Measurements from ENCODE around the gene ERH. TPM values are rescaled to one million over a fixed set of nuclear protein-coding genes. Genes with fewer than 3 reads are reported as not detected.
A peak's percentile ranks its signal among the peaks of the same experiment; 100 is the strongest.

Gene ERH
- polyA plus RNA-seq, 1 experiment = 164 TPM

DNA sequence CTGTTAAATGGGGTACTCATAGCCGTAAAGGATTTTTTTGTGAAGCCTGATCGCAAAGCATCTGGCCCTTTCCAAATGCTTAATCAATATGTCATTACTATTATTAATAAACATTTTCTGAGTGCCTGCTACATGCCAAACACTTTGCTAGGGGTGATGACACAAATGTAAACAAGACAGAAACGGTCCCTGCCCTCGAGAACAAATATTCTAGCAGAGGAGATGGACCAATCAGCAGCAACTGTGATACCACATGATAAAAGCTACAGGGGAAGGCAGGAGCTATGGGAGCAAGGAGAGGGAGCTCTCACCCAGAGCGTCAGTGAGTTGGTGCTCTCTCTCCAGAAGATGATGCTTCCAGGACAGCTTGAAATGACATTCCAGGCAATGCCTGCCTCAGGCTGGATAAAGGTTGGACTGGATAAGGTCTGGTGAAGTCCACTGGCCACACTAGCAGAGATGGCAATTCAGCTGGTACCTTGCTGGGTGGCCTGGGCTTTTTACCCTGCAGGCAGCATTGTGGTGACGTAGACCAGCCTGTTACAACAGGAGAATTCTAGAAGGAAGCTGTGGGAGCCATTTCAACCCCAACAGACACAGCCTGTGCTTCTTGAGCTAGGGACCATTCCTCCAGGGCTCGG lies 41.1 kb downstream of the ERH start:
- Histone ChIP-seq H3K4me3 (ENCODE audit: low read depth, low read length) (no peak overlapping the region), H3K9me3 (ENCODE audit: control insufficient read depth, insufficient read depth, low read length) (no peaks in the 10 kb centered on the region; the same call in 1 of the 2 replicates), H3K27me3 (ENCODE audit: control insufficient read depth, insufficient read depth, low read length) (peaks cover 6% of the 10 kb centered on the region), H3K27ac (ENCODE audit: low read depth, low read length) (no peak overlapping the region)
- ChIA-PET POLR2A (no interaction called here), CTCF (interaction anchor here (0.9 kb wide), 2 partner anchors 114 to 115 kb away, joined by 3 to 4 read pairs; no protein-coding TSS in a partner anchor)
- DNase-seq (ENCODE audit: low read depth, low spot score) = no peak
- TF ChIP-seq, protein P1, sequence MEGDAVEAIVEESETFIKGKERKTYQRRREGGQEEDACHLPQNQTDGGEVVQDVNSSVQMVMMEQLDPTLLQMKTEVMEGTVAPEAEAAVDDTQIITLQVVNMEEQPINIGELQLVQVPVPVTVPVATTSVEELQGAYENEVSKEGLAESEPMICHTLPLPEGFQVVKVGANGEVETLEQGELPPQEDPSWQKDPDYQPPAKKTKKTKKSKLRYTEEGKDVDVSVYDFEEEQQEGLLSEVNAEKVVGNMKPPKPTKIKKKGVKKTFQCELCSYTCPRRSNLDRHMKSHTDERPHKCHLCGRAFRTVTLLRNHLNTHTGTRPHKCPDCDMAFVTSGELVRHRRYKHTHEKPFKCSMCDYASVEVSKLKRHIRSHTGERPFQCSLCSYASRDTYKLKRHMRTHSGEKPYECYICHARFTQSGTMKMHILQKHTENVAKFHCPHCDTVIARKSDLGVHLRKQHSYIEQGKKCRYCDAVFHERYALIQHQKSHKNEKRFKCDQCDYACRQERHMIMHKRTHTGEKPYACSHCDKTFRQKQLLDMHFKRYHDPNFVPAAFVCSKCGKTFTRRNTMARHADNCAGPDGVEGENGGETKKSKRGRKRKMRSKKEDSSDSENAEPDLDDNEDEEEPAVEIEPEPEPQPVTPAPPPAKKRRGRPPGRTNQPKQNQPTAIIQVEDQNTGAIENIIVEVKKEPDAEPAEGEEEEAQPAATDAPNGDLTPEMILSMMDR (IDR thresholded peaks at IDR 0.05; ENCODE audit: low read depth, low read length) = no peak

DNA sequence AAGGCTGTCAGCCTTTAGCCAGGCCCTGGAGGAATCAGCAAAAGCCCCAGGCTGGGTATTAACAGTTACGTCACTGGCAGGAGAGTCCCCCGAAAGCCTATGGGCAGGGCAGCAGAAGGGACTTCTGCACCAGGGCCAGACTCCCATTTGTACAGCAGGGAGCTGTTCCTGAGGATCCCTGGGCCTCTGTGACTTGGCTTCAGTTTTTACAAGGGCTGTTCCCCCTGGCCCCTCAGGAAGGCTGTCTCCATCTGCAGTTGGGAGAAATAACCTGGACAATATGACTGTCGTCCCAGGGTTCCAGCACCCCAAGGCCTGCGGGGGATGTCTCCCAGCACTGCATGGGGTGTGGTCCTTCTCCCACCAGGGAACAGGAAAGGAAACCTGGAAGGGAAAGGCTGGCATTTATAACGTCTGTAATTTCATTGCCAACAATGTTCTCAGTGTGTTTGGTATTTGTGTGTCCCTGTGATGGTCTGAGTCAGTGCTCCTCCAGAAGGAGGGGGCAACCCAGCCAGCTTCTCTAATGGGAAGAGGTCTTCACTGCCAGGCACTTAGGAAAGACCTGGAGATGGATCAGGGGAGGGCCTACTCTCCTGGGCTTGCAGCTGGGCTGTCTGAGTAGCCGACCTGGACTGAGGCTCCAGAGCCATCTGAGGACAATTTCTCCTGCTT lies 42.4 kb downstream of the ERH start:
- POLR2A ChIA-PET = no interaction called here
- TF ChIP-seq, protein P1 (IDR thresholded peaks at IDR 0.05; ENCODE audit: low read depth, low read length) = no peak
- Histone ChIP-seq H3K27me3 (ENCODE audit: control insufficient read depth, insufficient read depth, low read length) (peaks cover 16% of the 10 kb centered on the region), H3K9me3 (ENCODE audit: control insufficient read depth, insufficient read depth, low read length) (no peaks in the 10 kb centered on the region; the same call in 1 of the 2 replicates), H3K4me3 (ENCODE audit: low read depth, low read length) (no peak overlapping the region), H3K27ac (ENCODE audit: low read depth, low read length) (peak overlapping the region; percentile 39)
- DNase-seq (ENCODE audit: low read depth, low spot score) = no peak
- CTCF ChIA-PET = interaction anchor here (1.0 kb wide), 1 partner anchor 114 kb away, joined by 3 read pairs; no protein-coding TSS in a partner anchor

DNA sequence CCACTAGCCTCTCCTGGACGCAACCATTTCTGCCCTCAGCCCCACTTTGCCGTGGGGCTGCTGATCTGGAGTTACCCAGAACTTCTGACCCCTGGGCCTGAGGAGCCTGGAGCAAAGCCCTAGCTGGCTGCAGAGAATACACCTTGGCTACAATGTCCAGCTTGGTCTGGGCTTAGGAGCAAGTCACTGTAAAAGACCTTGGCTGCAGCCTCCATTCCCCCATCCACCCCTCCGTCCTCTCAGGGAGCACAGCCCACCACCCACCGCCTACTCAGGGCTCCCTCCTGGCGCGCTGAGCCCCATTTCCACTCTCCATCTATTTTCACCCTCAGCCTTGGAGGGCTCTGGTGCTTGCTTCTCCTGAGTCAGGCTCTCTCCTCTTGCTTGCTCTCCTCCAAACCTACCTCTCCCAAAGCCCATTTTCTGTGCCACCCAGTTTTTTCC lies 42.9 kb downstream of the ERH start:
- peak overlapping the region; percentile 39 for H3K27ac ChIP-seq (ENCODE audit: low read depth, low read length)
- CTCF ChIA-PET = interaction anchor here (0.8 kb wide), 1 partner anchor 112 kb away, joined by 3 read pairs; no protein-coding TSS in a partner anchor

DNA sequence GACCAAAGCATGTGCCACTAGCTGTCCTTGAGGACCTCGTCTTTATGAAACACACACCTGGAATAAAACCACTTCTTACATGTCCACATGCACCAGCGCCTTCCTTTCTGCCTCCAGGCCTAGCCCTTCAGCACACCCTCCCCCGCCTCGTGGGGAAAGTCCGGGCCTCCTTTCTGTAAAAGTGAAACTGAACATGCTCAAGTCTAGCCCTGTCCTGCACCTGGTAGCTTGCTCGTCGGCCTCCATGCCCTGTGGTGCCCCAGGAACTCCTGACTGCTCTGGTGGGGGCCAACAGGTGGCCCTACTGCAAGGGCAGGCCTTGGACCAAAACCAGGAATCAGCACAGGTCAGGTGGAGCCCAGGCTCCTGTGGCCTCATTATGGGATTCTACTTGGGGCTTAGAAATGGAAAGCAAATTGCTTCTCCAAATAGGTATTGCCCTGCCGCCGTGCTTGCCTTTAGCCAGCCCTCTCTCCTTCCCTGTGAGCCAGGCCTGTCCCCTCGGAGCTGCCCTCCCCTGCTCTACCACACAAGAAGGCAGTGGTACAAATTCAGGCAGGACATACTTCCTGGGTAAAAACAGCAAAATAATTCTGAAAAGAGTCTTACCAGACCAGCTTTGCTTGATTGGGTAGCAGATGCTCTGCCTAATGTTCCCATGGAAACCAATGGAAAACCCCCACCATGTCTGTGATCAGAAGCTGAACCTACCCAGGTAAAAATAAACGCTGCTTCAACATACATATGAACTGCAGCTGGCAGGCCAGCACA lies 43.5 kb downstream of the ERH start:
- no peak for DNase-seq (ENCODE audit: low read depth, low spot score)
- no peak overlapping the region for H3K4me3 ChIP-seq (ENCODE audit: low read depth, low read length)
- no peaks in the 10 kb centered on the region; the same call in 1 of the 2 replicates for H3K9me3 ChIP-seq (ENCODE audit: control insufficient read depth, insufficient read depth, low read length)
- ChIA-PET POLR2A (no interaction called here), CTCF (interaction anchor here (0.8 kb wide), 1 partner anchor 112 kb away, joined by 3 read pairs; no protein-coding TSS in a partner anchor)
- TF ChIP-seq, protein P1 (IDR thresholded peaks at IDR 0.05; ENCODE audit: low read depth, low read length) = no peak
- no peak overlapping the region for H3K27ac ChIP-seq (ENCODE audit: low read depth, low read length)
- peaks cover 20% of the 10 kb centered on the region for H3K27me3 ChIP-seq (ENCODE audit: control insufficient read depth, insufficient read depth, low read length)

More for the DNA sequence above, 42.9 kb downstream of the ERH start:
- DNase-seq (ENCODE audit: low read depth, low spot score) = no peak
- Histone ChIP-seq H3K4me3 (ENCODE audit: low read depth, low read length) (no peak overlapping the region), H3K27me3 (ENCODE audit: control insufficient read depth, insufficient read depth, low read length) (peaks cover 19% of the 10 kb centered on the region), H3K9me3 (ENCODE audit: control insufficient read depth, insufficient read depth, low read length) (no peaks in the 10 kb centered on the region; the same call in 1 of the 2 replicates)
- TF ChIP-seq, protein P1 (IDR thresholded peaks at IDR 0.05; ENCODE audit: low read depth, low read length) = no peak
- POLR2A ChIA-PET = no interaction called here

All from AG04450 (cell line).